WTC11 (cell line): ENCODE measurements around the gene CMTR1.

ENCODE experiments used
- ATF3 ChIP-seq: sonication (generic); formaldehyde crosslinking; conservative IDR thresholded peaks from 2 replicates; pipeline ENCODE4 v1.8.1; 2022; ENCODE audit warnings: mild to moderate bottlenecking, missing genetic modification reagents
- EMX1 ChIP-seq: fragments of 250-450 bp; sonication (Bioruptor Pico); IDR thresholded peaks from 2 replicates; pipeline ENCODE4 v1.8.0; 2021; ENCODE audit warnings: mild to moderate bottlenecking
- FOXP1 ChIP-seq: sonication (generic); formaldehyde crosslinking; IDR thresholded peaks from 2 replicates; pipeline ENCODE4 v1.8.0; 2022; ENCODE audit warnings: missing genetic modification reagents, mild to moderate bottlenecking, moderate library complexity, borderline replicate concordance
- NR2C2 ChIP-seq: sonication (generic); formaldehyde crosslinking; IDR thresholded peaks from 2 replicates; pipeline ENCODE4 v1.8.0; 2022; ENCODE audit warnings: mild to moderate bottlenecking, missing genetic modification reagents
- TP53 ChIP-seq: sonication (generic); formaldehyde crosslinking; IDR thresholded peaks from 2 replicates; pipeline ENCODE4 v1.8.1; 2023; ENCODE audit warnings: mild to moderate bottlenecking, missing genetic modification reagents
- ZNF232 ChIP-seq: sonication (generic); formaldehyde crosslinking; IDR thresholded peaks from 2 replicates; pipeline ENCODE4 v1.8.0; 2022; ENCODE audit warnings: mild to moderate bottlenecking, missing genetic modification reagents
- TF ChIP-seq, protein P1 (sequence below): sonication (generic); formaldehyde crosslinking; IDR thresholded peaks from 2 replicates; pipeline ENCODE4 v1.8.1; 2023; ENCODE audit warnings: mild to moderate bottlenecking, moderate library complexity, missing genetic modification reagents
- TF ChIP-seq, protein P2 (sequence below): fragments of 200-600 bp; IDR thresholded peaks from 2 replicates; pipeline ENCODE4 v1.8.0; 2022; ENCODE audit warnings: antibody characterized with exemption

DNA sequence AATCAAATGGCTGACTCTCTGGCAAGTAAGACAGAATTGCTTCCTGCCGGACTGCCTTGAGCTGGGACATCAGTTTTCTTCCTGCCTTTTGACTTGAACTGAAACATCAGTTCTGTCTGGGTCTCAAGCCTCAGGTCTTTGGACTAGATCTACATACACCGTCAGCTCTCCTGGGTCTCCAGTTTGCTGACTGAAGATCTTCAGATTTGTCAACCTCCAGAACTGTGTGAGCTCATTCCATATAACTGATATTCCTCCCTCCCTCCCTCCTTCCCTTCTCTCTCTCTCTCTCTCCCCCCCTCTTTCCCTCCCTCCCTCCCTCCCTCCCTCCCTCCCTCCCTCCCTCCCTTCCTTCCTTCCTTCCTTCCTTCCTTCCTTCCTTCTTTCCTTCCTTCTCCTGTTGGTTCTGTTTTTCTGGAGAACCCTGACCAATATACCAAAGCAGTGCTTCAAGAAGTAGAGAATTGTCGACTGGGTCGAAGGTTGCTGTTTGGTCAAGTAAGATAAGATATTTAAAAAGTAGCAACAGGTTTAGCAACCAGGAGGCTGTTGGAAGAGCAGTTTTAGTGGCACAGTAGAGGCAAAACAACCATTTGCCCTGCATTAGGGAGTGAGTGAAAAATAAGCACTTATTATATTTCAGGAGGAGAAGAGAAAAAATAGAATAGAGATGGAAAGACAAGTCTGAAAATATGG is 33.1 kb upstream of the CMTR1 start:
- TF ChIP-seq, protein P1, sequence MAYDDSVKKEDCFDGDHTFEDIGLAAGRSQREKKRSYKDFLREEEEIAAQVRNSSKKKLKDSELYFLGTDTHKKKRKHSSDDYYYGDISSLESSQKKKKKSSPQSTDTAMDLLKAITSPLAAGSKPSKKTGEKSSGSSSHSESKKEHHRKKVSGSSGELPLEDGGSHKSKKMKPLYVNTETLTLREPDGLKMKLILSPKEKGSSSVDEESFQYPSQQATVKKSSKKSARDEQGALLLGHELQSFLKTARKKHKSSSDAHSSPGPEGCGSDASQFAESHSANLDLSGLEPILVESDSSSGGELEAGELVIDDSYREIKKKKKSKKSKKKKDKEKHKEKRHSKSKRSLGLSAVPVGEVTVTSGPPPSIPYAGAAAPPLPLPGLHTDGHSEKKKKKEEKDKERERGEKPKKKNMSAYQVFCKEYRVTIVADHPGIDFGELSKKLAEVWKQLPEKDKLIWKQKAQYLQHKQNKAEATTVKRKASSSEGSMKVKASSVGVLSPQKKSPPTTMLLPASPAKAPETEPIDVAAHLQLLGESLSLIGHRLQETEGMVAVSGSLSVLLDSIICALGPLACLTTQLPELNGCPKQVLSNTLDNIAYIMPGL (CRISPR knock-in tag), result no peak
- TF ChIP-seq ZNF232 (no peak), FOXP1 (CRISPR knock-in tag) (no peak), ATF3 (CRISPR knock-in tag) (no peak), TP53 (CRISPR knock-in tag) (no peak), NR2C2 (CRISPR knock-in tag) (no peak), EMX1 (CRISPR knock-in tag) (no peak)
- TF ChIP-seq, protein P2, sequence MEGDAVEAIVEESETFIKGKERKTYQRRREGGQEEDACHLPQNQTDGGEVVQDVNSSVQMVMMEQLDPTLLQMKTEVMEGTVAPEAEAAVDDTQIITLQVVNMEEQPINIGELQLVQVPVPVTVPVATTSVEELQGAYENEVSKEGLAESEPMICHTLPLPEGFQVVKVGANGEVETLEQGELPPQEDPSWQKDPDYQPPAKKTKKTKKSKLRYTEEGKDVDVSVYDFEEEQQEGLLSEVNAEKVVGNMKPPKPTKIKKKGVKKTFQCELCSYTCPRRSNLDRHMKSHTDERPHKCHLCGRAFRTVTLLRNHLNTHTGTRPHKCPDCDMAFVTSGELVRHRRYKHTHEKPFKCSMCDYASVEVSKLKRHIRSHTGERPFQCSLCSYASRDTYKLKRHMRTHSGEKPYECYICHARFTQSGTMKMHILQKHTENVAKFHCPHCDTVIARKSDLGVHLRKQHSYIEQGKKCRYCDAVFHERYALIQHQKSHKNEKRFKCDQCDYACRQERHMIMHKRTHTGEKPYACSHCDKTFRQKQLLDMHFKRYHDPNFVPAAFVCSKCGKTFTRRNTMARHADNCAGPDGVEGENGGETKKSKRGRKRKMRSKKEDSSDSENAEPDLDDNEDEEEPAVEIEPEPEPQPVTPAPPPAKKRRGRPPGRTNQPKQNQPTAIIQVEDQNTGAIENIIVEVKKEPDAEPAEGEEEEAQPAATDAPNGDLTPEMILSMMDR, result no peak
